HepG2 (cell line): ENCODE data around the gene FBXO28. TPM values are rescaled to one million over a fixed set of nuclear protein-coding genes. Genes with fewer than 3 reads are reported as not detected.
A peak's percentile ranks its signal among the peaks of the same experiment; 100 is the strongest.

Experiments
- DMTF1 ChIP-seq: sonication (generic); formaldehyde crosslinking; IDR thresholded peaks from 2 replicates; pipeline ENCODE4 v1.4.0; 2020; ENCODE audit warnings: mild to moderate bottlenecking, missing genetic modification reagents
- DZIP1 ChIP-seq: sonication (generic); formaldehyde crosslinking; IDR thresholded peaks from 2 replicates; pipeline ENCODE4 v1.5.0; 2020; ENCODE audit warnings: mild to moderate bottlenecking, missing genetic modification reagents
- FOXK1 ChIP-seq: sonication (generic); formaldehyde crosslinking; IDR thresholded peaks from 2 replicates; pipeline ENCODE4 v1.4.0; 2020; ENCODE audit warnings: low read depth, missing genetic modification reagents, borderline replicate concordance
- GPBP1L1 ChIP-seq: sonication (generic); formaldehyde crosslinking; IDR thresholded peaks from 2 replicates; pipeline ENCODE4 v1.5.0; 2020; ENCODE audit warnings: mild to moderate bottlenecking, missing genetic modification reagents
- GPN1 ChIP-seq: sonication (generic); formaldehyde crosslinking; IDR thresholded peaks from 2 replicates; pipeline ENCODE4 v1.5.1; 2020; ENCODE audit warnings: missing genetic modification reagents, borderline replicate concordance
- HMGA1 ChIP-seq: sonication (generic); formaldehyde crosslinking; conservative IDR thresholded peaks from 2 replicates; pipeline ENCODE4 v1.4.0; 2020; ENCODE audit warnings: missing genetic modification reagents
- HNF1A ChIP-seq, 2 experiments: sonication (generic) in 1 of 2; formaldehyde crosslinking in 1 of 2; IDR thresholded peaks; 2 replicates each; pipeline versions ENCODE4 v1.4.0 to v1.6.1; 2016 to 2020; ENCODE audit warnings: borderline replicate concordance in 1 of 2, low read depth in 1 of 2, mild to moderate bottlenecking in 1 of 2, missing genetic modification reagents in 1 of 2
- SOX13 ChIP-seq, 3 experiments: fragments of 450-650 bp in 1 of 3; sonication (generic) in 1 of 3; formaldehyde crosslinking in 1 of 3; IDR thresholded peaks in 2 of 3; conservative IDR thresholded peaks in 1 of 3; 2 replicates each; pipeline versions ENCODE4 v1.5.0 to v1.6.1; 2016 to 2020; ENCODE audit warnings: antibody characterized with exemption in 1 of 3, mild to moderate bottlenecking in 1 of 3, missing compliant biosample characterization in 1 of 3, missing genetic modification reagents in 1 of 3, moderate library complexity in 1 of 3
- TFDP2 ChIP-seq: sonication (generic); formaldehyde crosslinking; IDR thresholded peaks from 2 replicates; pipeline ENCODE4 v1.4.0; 2020; ENCODE audit warnings: missing genetic modification reagents
- ZBTB26 ChIP-seq: IDR thresholded peaks from 2 replicates; pipeline ENCODE4 v1.6.1; 2016; ENCODE audit warnings: missing compliant biosample characterization, missing genetic modification reagents, borderline replicate concordance
- ZKSCAN8 ChIP-seq: IDR thresholded peaks from 2 replicates; pipeline ENCODE4 v1.6.1; 2016; ENCODE audit warnings: borderline replicate concordance, missing genetic modification reagents, missing compliant biosample characterization
- polyA plus RNA-seq, 8 experiments: library from polyadenylated mRNA; depleted of rRNA in 3 of 8; stranded (reverse) in 7 of 8; unstranded in 1 of 8; fragments of >200 nt; fragmentation: Illumina TruSeq in 4 of 8; extraction: Trizol in 4 of 8; gene quantifications; 2 replicates each; pipeline versions ENCODE4 v1.2.1 to v1.2.3, GENCODE V29; 2011 to 2016; ENCODE audit warnings: low read depth in 4 of 8, missing spikeins in 1 of 8, mixed read lengths in 1 of 8; ENCODE audit not compliant: insufficient read depth in 1 of 8
- total RNA-seq, 5 experiments: library from RNA; depleted of rRNA; stranded (reverse); fragments of >200 nt; fragmentation: Illumina TruSeq; extraction: Trizol; gene quantifications; 2 replicates each; pipeline ENCODE4 v1.2.3, GENCODE V29; 2016; ENCODE audit warnings: low read depth in 1 of 5

Gene FBXO28
- total and polyA plus RNA-seq, 2 of the 13 experiments (the other 11 are each of a cell fraction or from before 2014, with no cell fraction given), result 8.5 to 29.1 TPM

- TF ChIP-seq SOX13 (IDR thresholded peaks at IDR 0.05) (no peak; the same call in 1 of the 2 replicates), SOX13 (CRISPR knock-in tag; conservative IDR thresholded peaks at IDR 0.05 in 1 of 2, IDR thresholded peaks at IDR 0.05 in 1 of 2) (peak in 1 of 2 experiments; percentile 50; a peak in 2 of 4 replicates), GPN1 (no peak), ZBTB26 (CRISPR knock-in tag) (0 out of 2 replicates have a peak, but pooled peaks have one; percentile 34), HMGA1 (CRISPR knock-in tag) (no peak), DMTF1 (CRISPR knock-in tag) (no peak), DZIP1 (CRISPR knock-in tag) (peak; percentile 88; the same call in 1 of the 2 replicates), HNF1A (IDR thresholded peaks at IDR 0.05; ENCODE audit: low read depth) (no peak), HNF1A (CRISPR knock-in tag; IDR thresholded peaks at IDR 0.05; ENCODE audit: borderline replicate concordance) (peak; percentile 57; the same call in 1 of the 2 replicates), GPBP1L1 (CRISPR knock-in tag) (no peak), ZKSCAN8 (no peak), FOXK1 (peak; percentile 86; the same call in 1 of the 2 replicates), TFDP2 (CRISPR knock-in tag) (peak; percentile 46; the same call in 1 of the 2 replicates)
These were observed at the start of gene FBXO28 (continued) for GRCh38 chr1:224113918-224114786.
